Measurements from ENCODE around the gene LYRM9.
"Not testable (repeated sequence)": the region's sequence is repeated elsewhere in the genome, so short reads cannot be mapped to it uniquely, and the experiment has no call there.

The LYRM9 gene

DNA sequence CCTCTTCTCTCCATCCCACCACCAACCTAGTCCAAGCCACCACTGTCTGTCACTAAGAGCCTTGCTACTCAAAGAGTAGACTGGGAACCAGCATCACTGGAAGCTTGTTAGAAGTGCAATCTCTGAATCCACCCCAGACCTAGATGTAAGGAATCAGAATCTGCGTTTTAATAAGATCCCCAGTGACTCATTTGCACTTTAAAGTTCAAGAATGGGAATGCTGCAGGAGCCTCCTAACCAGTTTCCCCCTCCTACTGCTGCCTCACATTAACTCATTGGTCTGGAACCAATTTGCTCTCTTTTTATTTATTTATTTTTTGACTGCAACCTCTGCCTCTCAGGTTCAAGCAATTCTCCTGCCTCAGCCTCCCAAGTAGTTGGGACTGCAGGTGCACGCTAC lies 19.8 kb upstream of the LYRM9 start:
- no peak overlapping the region for H2BK120ac ChIP-seq (ENCODE audit: low read depth, low read length)
- H4K5ac ChIP-seq (ENCODE audit: low read length), result no peak overlapping the region
- peaks cover 2% of the 10 kb centered on the region for H3K4me1 ChIP-seq (ENCODE audit: control insufficient read depth, low read depth, low read length)
- no peak overlapping the region for H4K8ac ChIP-seq (ENCODE audit: low read depth, low read length)
- H3K9ac ChIP-seq (ENCODE audit: low read length), result no peak overlapping the region
- H3K27me3 ChIP-seq (ENCODE audit: insufficient read depth, low read length, poor library complexity), result peaks cover 9% of the 10 kb centered on the region
- no CpG with 5 or more reads among the region's 2 CpGs for WGBS (ENCODE audit: extremely low coverage, insufficient coverage, low lambda C conversion rate)
- no peak overlapping the region for H2BK5ac ChIP-seq (ENCODE audit: low read length)
- no peaks in the 10 kb centered on the region for H3K36me3 ChIP-seq (ENCODE audit: control insufficient read depth, insufficient read depth, low read length)
- no peak for DNase-seq
- no peak overlapping the region for H3K23ac ChIP-seq (ENCODE audit: low read length)
- H3K79me1 ChIP-seq (ENCODE audit: low read length), result no peaks in the 10 kb centered on the region
- no peak overlapping the region for H3K4ac ChIP-seq (ENCODE audit: low read depth, low read length)
- no peak overlapping the region for H2BK15ac ChIP-seq (replicated peaks; ENCODE audit: low read depth)
- no peak overlapping the region for H3K18ac ChIP-seq (ENCODE audit: low read length)
- no peaks in the 10 kb centered on the region for H3K79me2 ChIP-seq (ENCODE audit: control insufficient read depth, insufficient read depth, low read length)
- H3K4me2 ChIP-seq (ENCODE audit: low read length), result no peak overlapping the region
- no peak overlapping the region for H3K4me3 ChIP-seq (ENCODE audit: low read length)
- no peak overlapping the region for H2AK5ac ChIP-seq (ENCODE audit: low read length)
- H3K56ac ChIP-seq (ENCODE audit: low read length), result no peak overlapping the region
- no peak overlapping the region for H3K27ac ChIP-seq (ENCODE audit: low read depth, low read length)

DNA sequence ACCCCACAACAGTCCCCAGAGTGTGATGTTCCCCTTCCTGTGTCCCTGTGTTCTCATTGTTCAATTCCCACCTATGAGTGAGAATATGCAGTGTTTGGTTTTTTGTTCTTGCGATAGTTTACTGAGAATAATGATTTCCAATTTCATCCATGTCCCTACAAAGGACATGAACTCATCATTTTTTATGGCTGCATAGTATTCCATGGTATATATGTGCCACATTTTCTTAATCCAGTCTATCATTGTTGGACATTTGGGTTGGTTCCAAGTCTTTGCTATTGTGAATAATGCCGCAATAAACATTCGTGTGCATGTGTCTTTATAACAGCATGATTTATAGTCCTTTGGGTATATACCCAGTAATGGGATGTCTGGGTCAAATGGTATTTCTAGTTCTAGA lies 19.1 kb upstream of the LYRM9 start:
- H3K79me1 ChIP-seq (ENCODE audit: low read length); H3K4me1 ChIP-seq (ENCODE audit: control insufficient read depth, low read depth, low read length); H3K27ac ChIP-seq (ENCODE audit: low read depth, low read length); H3K56ac ChIP-seq (ENCODE audit: low read length); H3K4me3 ChIP-seq (ENCODE audit: low read length); H3K4me2 ChIP-seq (ENCODE audit: low read length); H3K23ac ChIP-seq (ENCODE audit: low read length); H4K8ac ChIP-seq (ENCODE audit: low read depth, low read length); H3K27me3 ChIP-seq (ENCODE audit: insufficient read depth, low read length, poor library complexity); H2BK120ac ChIP-seq (ENCODE audit: low read depth, low read length); DNase-seq; H3K18ac ChIP-seq (ENCODE audit: low read length); H2AK5ac ChIP-seq (ENCODE audit: low read length); H2BK5ac ChIP-seq (ENCODE audit: low read length); H3K4ac ChIP-seq (ENCODE audit: low read depth, low read length); H3K36me3 ChIP-seq (ENCODE audit: control insufficient read depth, insufficient read depth, low read length); H3K79me2 ChIP-seq (ENCODE audit: control insufficient read depth, insufficient read depth, low read length); H3K9ac ChIP-seq (ENCODE audit: low read length); H4K5ac ChIP-seq (ENCODE audit: low read length); H2BK15ac ChIP-seq (replicated peaks; ENCODE audit: low read depth): not testable (repeated sequence)
- no CpG with 5 or more reads among the region's 3 CpGs for WGBS (ENCODE audit: extremely low coverage, insufficient coverage, low lambda C conversion rate)

DNA sequence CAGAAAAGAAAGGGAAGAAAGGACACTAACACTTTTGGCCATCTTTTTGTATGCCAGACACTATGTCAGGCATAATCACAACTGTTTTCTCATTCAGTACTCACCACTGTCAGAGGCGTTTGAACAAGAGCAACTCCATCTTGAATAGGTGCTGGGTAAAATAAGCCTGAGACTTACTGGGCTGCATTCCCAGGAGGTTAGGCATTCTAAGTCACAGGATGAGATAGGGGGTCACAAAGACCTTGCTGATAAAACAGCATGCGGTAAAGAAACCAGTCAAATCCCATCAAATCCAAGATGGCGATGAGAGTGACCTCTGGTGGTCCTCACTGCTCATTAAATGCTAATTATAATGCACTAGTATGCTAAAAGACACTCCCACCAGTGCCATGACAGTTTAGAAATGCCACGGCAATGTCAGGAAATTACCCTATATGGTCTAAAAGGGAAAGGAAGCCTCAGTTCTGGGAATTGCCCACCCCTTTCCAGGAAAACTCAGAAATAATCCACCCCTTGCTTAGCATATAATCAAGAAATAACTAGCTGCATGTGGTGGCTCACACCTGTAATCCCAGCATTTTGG lies 14.9 kb upstream of the LYRM9 start:
- no peak overlapping the region for H4K8ac ChIP-seq (ENCODE audit: low read depth, low read length)
- no peaks in the 10 kb centered on the region for H3K36me3 ChIP-seq (ENCODE audit: control insufficient read depth, insufficient read depth, low read length)
- H3K56ac ChIP-seq (ENCODE audit: low read length), result no peak overlapping the region
- no peaks in the 10 kb centered on the region for H3K4me1 ChIP-seq (ENCODE audit: control insufficient read depth, low read depth, low read length)
- no peak overlapping the region for H2BK120ac ChIP-seq (ENCODE audit: low read depth, low read length)
- no peak overlapping the region for H3K9ac ChIP-seq (ENCODE audit: low read length)
- no peaks in the 10 kb centered on the region for H3K79me2 ChIP-seq (ENCODE audit: control insufficient read depth, insufficient read depth, low read length)
- H2BK5ac ChIP-seq (ENCODE audit: low read length), result no peak overlapping the region
- no peak overlapping the region for H3K18ac ChIP-seq (ENCODE audit: low read length)
- H2AK5ac ChIP-seq (ENCODE audit: low read length), result no peak overlapping the region
- WGBS (ENCODE audit: extremely low coverage, insufficient coverage, low lambda C conversion rate), result no CpG with 5 or more reads among the region's 4 CpGs
- no peaks in the 10 kb centered on the region for H3K79me1 ChIP-seq (ENCODE audit: low read length)
- H4K5ac ChIP-seq (ENCODE audit: low read length), result no peak overlapping the region
- H3K27me3 ChIP-seq (ENCODE audit: insufficient read depth, low read length, poor library complexity), result no peaks in the 10 kb centered on the region
- H3K4me3 ChIP-seq (ENCODE audit: low read length), result no peak overlapping the region
- no peak overlapping the region for H3K4ac ChIP-seq (ENCODE audit: low read depth, low read length)
- no peak overlapping the region for H3K23ac ChIP-seq (ENCODE audit: low read length)
- H3K27ac ChIP-seq (ENCODE audit: low read depth, low read length), result no peak overlapping the region
- H2BK15ac ChIP-seq (replicated peaks; ENCODE audit: low read depth), result no peak overlapping the region
- peak; percentile 66 for DNase-seq
- no peak overlapping the region for H3K4me2 ChIP-seq (ENCODE audit: low read length)

DNA sequence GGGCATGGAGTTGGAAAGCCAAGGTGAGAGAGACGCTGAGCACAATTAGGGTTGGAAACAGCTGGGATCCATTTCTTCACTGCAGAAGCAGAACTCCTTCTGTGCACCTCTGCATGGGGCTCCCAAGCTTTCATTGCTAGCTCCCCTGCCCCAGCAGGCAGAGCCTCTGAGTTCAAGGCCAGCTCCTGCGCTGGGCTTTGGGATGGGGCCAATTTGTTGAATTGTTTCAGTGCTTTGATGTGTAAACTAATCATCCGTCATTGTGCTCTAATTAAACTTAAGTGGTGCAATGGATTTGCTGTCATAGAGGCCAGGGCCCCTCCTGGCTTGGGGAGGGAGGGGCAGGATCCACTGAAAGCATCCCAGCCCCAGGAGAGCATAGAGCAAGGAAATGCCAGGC lies 13.5 kb upstream of the LYRM9 start:
- no CpG with 5 or more reads among the region's 3 CpGs for WGBS (ENCODE audit: extremely low coverage, insufficient coverage, low lambda C conversion rate)
- Histone ChIP-seq H3K56ac (ENCODE audit: low read length) (no peak overlapping the region), H3K79me1 (ENCODE audit: low read length) (no peaks in the 10 kb centered on the region), H3K79me2 (ENCODE audit: control insufficient read depth, insufficient read depth, low read length) (no peaks in the 10 kb centered on the region), H2BK120ac (ENCODE audit: low read depth, low read length) (no peak overlapping the region), H3K27ac (ENCODE audit: low read depth, low read length) (no peak overlapping the region), H3K4me3 (ENCODE audit: low read length) (no peak overlapping the region), H3K18ac (ENCODE audit: low read length) (no peak overlapping the region), H3K36me3 (ENCODE audit: control insufficient read depth, insufficient read depth, low read length) (no peaks in the 10 kb centered on the region), H3K4me2 (ENCODE audit: low read length) (no peak overlapping the region), H2BK15ac (replicated peaks; ENCODE audit: low read depth) (no peak overlapping the region), H3K9ac (ENCODE audit: low read length) (no peak overlapping the region), H3K23ac (ENCODE audit: low read length) (no peak overlapping the region), H4K5ac (ENCODE audit: low read length) (no peak overlapping the region), H3K27me3 (ENCODE audit: insufficient read depth, low read length, poor library complexity) (no peaks in the 10 kb centered on the region), H2AK5ac (ENCODE audit: low read length) (no peak overlapping the region), H2BK5ac (ENCODE audit: low read length) (no peak overlapping the region), H3K4ac (ENCODE audit: low read depth, low read length) (no peak overlapping the region), H3K4me1 (ENCODE audit: control insufficient read depth, low read depth, low read length) (no peaks in the 10 kb centered on the region), H4K8ac (ENCODE audit: low read depth, low read length) (no peak overlapping the region)
- DNase-seq, result no peak

DNA sequence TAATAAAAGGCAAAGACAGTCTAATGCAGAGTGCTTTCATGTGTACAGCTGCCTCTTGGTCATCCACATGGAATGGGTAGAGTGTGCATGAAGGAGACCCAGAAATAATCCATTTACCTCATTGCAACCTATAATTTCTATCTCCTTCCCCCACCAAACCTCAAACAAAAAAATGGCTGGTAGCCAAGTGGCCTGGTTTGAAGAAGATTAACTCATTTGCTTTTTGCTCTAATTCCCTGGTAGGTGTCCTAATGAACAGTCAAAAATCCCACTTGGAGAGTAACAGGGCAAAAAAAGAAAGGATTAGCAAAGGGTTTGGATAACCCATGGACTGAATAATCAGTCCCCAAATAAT lies 13.0 kb upstream of the LYRM9 start:
- Histone ChIP-seq H2BK15ac (replicated peaks; ENCODE audit: low read depth) (no peak overlapping the region), H3K27ac (ENCODE audit: low read depth, low read length) (no peak overlapping the region), H3K18ac (ENCODE audit: low read length) (no peak overlapping the region), H3K9ac (ENCODE audit: low read length) (no peak overlapping the region), H4K8ac (ENCODE audit: low read depth, low read length) (no peak overlapping the region), H3K4ac (ENCODE audit: low read depth, low read length) (no peak overlapping the region), H3K36me3 (ENCODE audit: control insufficient read depth, insufficient read depth, low read length) (no peaks in the 10 kb centered on the region), H2BK5ac (ENCODE audit: low read length) (no peak overlapping the region), H3K79me2 (ENCODE audit: control insufficient read depth, insufficient read depth, low read length) (no peaks in the 10 kb centered on the region), H2BK120ac (ENCODE audit: low read depth, low read length) (no peak overlapping the region), H3K79me1 (ENCODE audit: low read length) (no peaks in the 10 kb centered on the region), H3K23ac (ENCODE audit: low read length) (no peak overlapping the region), H4K5ac (ENCODE audit: low read length) (no peak overlapping the region), H3K56ac (ENCODE audit: low read length) (no peak overlapping the region), H3K4me1 (ENCODE audit: control insufficient read depth, low read depth, low read length) (no peaks in the 10 kb centered on the region), H3K27me3 (ENCODE audit: insufficient read depth, low read length, poor library complexity) (no peaks in the 10 kb centered on the region), H3K4me3 (ENCODE audit: low read length) (no peak overlapping the region), H3K4me2 (ENCODE audit: low read length) (no peak overlapping the region), H2AK5ac (ENCODE audit: low read length) (no peak overlapping the region)
- no peak for DNase-seq

DNA sequence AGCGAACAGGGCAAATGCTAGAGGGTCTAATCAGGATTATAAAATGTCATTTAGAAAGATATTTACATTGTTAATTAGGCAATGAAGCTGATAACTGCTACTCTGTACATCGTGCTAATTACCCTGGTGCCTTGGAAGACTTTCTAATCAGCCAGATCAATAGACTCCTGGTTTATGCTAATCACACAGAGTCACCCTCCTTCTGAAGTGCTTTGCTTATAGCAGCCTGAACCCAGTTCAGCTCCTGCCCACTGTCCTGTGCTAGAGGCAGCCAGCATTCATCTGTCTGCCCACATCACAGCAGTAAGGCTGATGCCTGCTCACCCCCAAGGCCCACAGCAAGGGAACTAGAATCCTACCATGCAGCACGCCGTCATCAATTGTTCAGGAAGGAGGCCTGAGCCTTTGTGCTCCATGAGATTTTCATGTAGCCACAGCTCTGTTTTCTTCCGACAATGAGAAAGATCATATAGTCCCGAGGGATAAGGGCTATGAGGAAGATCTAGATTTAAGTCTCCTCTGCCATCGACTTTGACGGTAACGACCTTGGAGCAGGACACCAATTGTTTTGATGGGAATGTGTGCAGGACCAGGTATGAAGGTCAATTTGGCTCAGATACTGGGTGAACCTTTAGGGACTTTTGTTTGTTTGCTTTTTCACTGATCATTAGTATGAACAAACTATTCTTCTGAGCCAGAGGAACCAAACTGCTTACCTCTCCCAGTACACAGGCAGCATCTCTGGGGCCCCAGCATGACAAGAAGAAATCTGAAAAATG lies 12.5 kb upstream of the LYRM9 start:
- Histone ChIP-seq H2AK5ac (ENCODE audit: low read length) (no peak overlapping the region), H3K79me1 (ENCODE audit: low read length) (no peaks in the 10 kb centered on the region), H3K18ac (ENCODE audit: low read length) (no peak overlapping the region), H3K9ac (ENCODE audit: low read length) (no peak overlapping the region), H4K5ac (ENCODE audit: low read length) (no peak overlapping the region), H3K4ac (ENCODE audit: low read depth, low read length) (no peak overlapping the region), H3K23ac (ENCODE audit: low read length) (no peak overlapping the region), H3K4me2 (ENCODE audit: low read length) (no peak overlapping the region), H3K36me3 (ENCODE audit: control insufficient read depth, insufficient read depth, low read length) (no peaks in the 10 kb centered on the region), H4K8ac (ENCODE audit: low read depth, low read length) (no peak overlapping the region), H2BK15ac (replicated peaks; ENCODE audit: low read depth) (no peak overlapping the region), H3K4me1 (ENCODE audit: control insufficient read depth, low read depth, low read length) (no peaks in the 10 kb centered on the region), H2BK5ac (ENCODE audit: low read length) (no peak overlapping the region), H3K4me3 (ENCODE audit: low read length) (no peak overlapping the region), H3K27ac (ENCODE audit: low read depth, low read length) (no peak overlapping the region), H3K79me2 (ENCODE audit: control insufficient read depth, insufficient read depth, low read length) (no peaks in the 10 kb centered on the region), H3K27me3 (ENCODE audit: insufficient read depth, low read length, poor library complexity) (no peaks in the 10 kb centered on the region), H2BK120ac (ENCODE audit: low read depth, low read length) (no peak overlapping the region), H3K56ac (ENCODE audit: low read length) (no peak overlapping the region)
- DNase-seq, result no peak
- no CpG with 5 or more reads among the region's 9 CpGs for WGBS (ENCODE audit: extremely low coverage, insufficient coverage, low lambda C conversion rate)
